Peyer's patch (tissue), 4 donors: ENCODE measurements around the gene APOL2. TPM values are rescaled to one million over a fixed set of nuclear protein-coding genes. Genes with fewer than 3 reads are reported as not detected.
"Not testable (repeated sequence)": the region's sequence is repeated elsewhere in the genome, so short reads cannot be mapped to it uniquely, and the experiment has no call there.

ENCODE experiments used
- DNase-seq, 3 donors: peaks; one replicate each; pipeline ENCODE4 v3.0.0-alpha.2; 2017 to 2019
- H3K27ac ChIP-seq, 4 donors: fragments of 200-600 bp; sonication (generic); one replicate each; pipeline ENCODE4 v1.5.1; 2016 to 2019
- H3K27me3 ChIP-seq, 2 donors: fragments of 200-600 bp; sonication (generic); one replicate each; pipeline ENCODE4 v1.5.1; 2019
- H3K36me3 ChIP-seq, 3 donors: fragments of 200-600 bp; sonication (generic); one replicate each; pipeline ENCODE4 v1.5.1; 2016 to 2019
- H3K4me1 ChIP-seq, 4 donors: fragments of 200-600 bp; sonication (generic); one replicate each; pipeline ENCODE4 v1.5.1; 2016 to 2019
- H3K4me3 ChIP-seq, 4 donors: fragments of 200-600 bp; sonication (generic); 1 replicate in 3 of 4; 2 replicates in 1 of 4; pipeline ENCODE4 v1.5.1; 2016 to 2019; ENCODE audit warnings: mild to moderate bottlenecking in 1 of 4
- H3K9me3 ChIP-seq, 4 donors: fragments of 200-600 bp; sonication (generic); one replicate each; pipeline ENCODE4 v1.5.1; 2016 to 2019; ENCODE audit warnings: mild to moderate bottlenecking in 1 of 4
- POLR2A ChIP-seq, 2 donors: fragments of 450-650 bp; IDR thresholded peaks; one replicate each; pipeline ENCODE4 v1.5.1; 2017; ENCODE audit warnings: antibody characterized with exemption in 2 of 2, mild to moderate bottlenecking in 2 of 2, moderate library complexity in 2 of 2
- total RNA-seq, 4 donors: library from RNA; depleted of rRNA; stranded (reverse); fragments of >200 nt; gene quantifications; one replicate each; pipeline ENCODE4 v1.1.0, GENCODE V29; 2016
- TF ChIP-seq, protein P1 (sequence below), 6 experiments: fragments of 450-650 bp in 4 of 6; fragments of 200-600 bp in 2 of 6; sonication (generic) in 1 of 6; IDR thresholded peaks; one replicate each; pipeline ENCODE4 v1.5.1; 2017 to 2019; ENCODE audit warnings: antibody characterized with exemption in 6 of 6, mild to moderate bottlenecking in 3 of 6, moderate library complexity in 1 of 6

The APOL2 gene
- total RNA-seq, 4 donors from 2014 or later = 48.7 to 55.2 (median 52.3) TPM

DNA sequence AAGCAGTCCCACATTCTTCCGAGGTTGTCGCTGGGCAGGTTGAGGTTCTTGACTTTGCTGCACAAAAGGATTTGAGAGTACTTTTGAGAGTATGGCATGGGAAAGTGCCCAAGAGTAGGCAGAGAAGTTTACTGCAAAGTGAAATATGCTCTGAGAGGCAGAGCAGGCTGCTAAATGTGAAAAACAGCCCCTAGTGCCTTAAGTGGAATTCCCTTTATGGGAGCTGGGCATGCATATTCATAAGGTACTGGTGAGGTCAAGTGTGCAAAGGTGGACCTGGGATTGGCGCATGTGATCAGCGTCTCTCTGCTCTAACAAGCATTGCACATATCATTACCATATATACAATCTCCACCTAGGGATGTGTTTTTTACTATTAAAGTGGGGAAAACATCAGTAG lies 25.7 kb downstream of the APOL2 start:
- Histone ChIP-seq H3K27ac (no peak overlapping the region), H3K9me3 (no peaks in the 10 kb centered on the region), H3K36me3 (no peaks in the 10 kb centered on the region), H3K27me3 (no peaks in the 10 kb centered on the region), H3K4me1 (no peaks in the 10 kb centered on the region), H3K4me3 (no peak overlapping the region)
- DNase-seq = no peak
- TF ChIP-seq POLR2A (IDR thresholded peaks at IDR 0.05) = no peak
- TF ChIP-seq, protein P1, sequence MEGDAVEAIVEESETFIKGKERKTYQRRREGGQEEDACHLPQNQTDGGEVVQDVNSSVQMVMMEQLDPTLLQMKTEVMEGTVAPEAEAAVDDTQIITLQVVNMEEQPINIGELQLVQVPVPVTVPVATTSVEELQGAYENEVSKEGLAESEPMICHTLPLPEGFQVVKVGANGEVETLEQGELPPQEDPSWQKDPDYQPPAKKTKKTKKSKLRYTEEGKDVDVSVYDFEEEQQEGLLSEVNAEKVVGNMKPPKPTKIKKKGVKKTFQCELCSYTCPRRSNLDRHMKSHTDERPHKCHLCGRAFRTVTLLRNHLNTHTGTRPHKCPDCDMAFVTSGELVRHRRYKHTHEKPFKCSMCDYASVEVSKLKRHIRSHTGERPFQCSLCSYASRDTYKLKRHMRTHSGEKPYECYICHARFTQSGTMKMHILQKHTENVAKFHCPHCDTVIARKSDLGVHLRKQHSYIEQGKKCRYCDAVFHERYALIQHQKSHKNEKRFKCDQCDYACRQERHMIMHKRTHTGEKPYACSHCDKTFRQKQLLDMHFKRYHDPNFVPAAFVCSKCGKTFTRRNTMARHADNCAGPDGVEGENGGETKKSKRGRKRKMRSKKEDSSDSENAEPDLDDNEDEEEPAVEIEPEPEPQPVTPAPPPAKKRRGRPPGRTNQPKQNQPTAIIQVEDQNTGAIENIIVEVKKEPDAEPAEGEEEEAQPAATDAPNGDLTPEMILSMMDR (IDR thresholded peaks at IDR 0.05) = no peak

DNA sequence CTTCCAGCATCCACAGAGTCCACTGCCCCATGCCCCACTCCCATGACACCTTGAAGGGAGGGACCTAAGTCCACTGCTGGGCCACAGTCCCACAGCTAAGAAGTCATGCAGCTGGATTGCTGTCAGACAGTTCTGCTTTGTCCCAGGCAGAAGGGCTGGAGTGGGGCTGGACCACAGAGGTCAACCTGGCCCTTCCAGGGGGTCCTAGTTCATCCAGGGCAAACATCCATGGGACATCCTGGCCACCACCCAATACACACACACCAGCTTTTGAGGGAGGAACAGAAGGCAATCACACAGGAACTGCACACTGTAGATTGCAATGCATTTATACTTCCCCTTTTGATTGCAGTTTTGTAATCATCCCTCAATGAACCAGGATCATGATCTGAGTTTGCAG lies 26.4 kb downstream of the APOL2 start:
- Histone ChIP-seq H3K4me1 (no peaks in the 10 kb centered on the region), H3K4me3 (no peak overlapping the region), H3K9me3 (no peaks in the 10 kb centered on the region), H3K36me3 (no peaks in the 10 kb centered on the region), H3K27me3 (no peaks in the 10 kb centered on the region), H3K27ac (no peak overlapping the region)
- no peak for DNase-seq
- TF ChIP-seq POLR2A (IDR thresholded peaks at IDR 0.05) = no peak
- TF ChIP-seq, protein P1 (IDR thresholded peaks at IDR 0.05) = no peak

GRCh38 chr22:36211237-36211861 lies 28.0 kb downstream of the APOL2 start:
- TF ChIP-seq POLR2A (IDR thresholded peaks at IDR 0.05) = no peak
- TF ChIP-seq, protein P1 (IDR thresholded peaks at IDR 0.05) = no peak
- DNase-seq = no peak
- Histone ChIP-seq H3K27me3 (no peaks in the 10 kb centered on the region), H3K27ac (no peak overlapping the region), H3K36me3 (no peaks in the 10 kb centered on the region), H3K4me1 (no peaks in the 10 kb centered on the region), H3K9me3 (no peaks in the 10 kb centered on the region), H3K4me3 (no peak overlapping the region)

- Histone ChIP-seq H3K36me3 (no peaks in the 10 kb centered on the region), H3K27me3 (no peaks in the 10 kb centered on the region), H3K9me3 (no peaks in the 10 kb centered on the region), H3K4me3 (no peak overlapping the region), H3K27ac (no peak overlapping the region), H3K4me1 (no peaks in the 10 kb centered on the region)
- no peak for DNase-seq
- TF ChIP-seq, protein P1 (IDR thresholded peaks at IDR 0.05) = no peak
Observed at GRCh38 chr22:36210224-36210623, 29.1 kb downstream of the APOL2 start.

DNA sequence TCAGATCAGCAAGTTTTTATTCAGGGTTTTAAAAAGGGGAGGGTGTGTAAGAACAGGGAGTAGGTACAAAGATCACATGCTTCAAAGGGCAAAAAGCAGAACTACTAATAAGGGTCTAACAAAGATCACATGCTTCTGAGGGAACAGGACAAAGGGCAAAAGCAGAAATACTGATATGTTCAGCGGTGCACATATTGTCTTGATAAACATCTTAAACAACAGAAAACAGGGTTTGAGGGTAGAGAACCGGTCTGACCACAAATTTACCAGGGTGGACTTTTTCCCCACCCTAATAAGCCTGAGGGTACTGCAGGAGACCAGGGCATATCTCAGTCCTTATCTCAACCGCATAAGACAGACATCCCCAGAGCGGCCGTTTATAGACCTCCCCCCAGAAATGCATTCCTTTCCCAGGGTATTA lies 29.8 kb downstream of the APOL2 start:
- not testable (repeated sequence) for H3K4me3 ChIP-seq, H3K36me3 ChIP-seq, DNase-seq, H3K4me1 ChIP-seq, H3K9me3 ChIP-seq, H3K27me3 ChIP-seq
- peak overlapping the region in 1 of 4 donors; percentile 17 for H3K27ac ChIP-seq

- Histone ChIP-seq H3K9me3 (no peaks in the 10 kb centered on the region), H3K36me3 (no peaks in the 10 kb centered on the region), H3K4me3 (no peak overlapping the region), H3K4me1 (no peaks in the 10 kb centered on the region), H3K27me3 (no peaks in the 10 kb centered on the region), H3K27ac (peak overlapping the region in 1 of 4 donors; percentile 17)
- no peak for DNase-seq
- TF ChIP-seq, protein P1 (IDR thresholded peaks at IDR 0.05) = no peak
- no peak for TF ChIP-seq POLR2A (IDR thresholded peaks at IDR 0.05)
Observed at GRCh38 chr22:36208914-36209313, 30.4 kb downstream of the APOL2 start.
